ENCODE results near the gene LITAFD. TPM values are rescaled to one million over a fixed set of nuclear protein-coding genes. Genes with fewer than 3 reads are reported as not detected.
"Not testable (repeated sequence)": the region's sequence is repeated elsewhere in the genome, so short reads cannot be mapped to it uniquely, and the experiment has no call there.

LITAFD gene
- total RNA-seq, 1 experiment from 2014 or later = not detected

DNA sequence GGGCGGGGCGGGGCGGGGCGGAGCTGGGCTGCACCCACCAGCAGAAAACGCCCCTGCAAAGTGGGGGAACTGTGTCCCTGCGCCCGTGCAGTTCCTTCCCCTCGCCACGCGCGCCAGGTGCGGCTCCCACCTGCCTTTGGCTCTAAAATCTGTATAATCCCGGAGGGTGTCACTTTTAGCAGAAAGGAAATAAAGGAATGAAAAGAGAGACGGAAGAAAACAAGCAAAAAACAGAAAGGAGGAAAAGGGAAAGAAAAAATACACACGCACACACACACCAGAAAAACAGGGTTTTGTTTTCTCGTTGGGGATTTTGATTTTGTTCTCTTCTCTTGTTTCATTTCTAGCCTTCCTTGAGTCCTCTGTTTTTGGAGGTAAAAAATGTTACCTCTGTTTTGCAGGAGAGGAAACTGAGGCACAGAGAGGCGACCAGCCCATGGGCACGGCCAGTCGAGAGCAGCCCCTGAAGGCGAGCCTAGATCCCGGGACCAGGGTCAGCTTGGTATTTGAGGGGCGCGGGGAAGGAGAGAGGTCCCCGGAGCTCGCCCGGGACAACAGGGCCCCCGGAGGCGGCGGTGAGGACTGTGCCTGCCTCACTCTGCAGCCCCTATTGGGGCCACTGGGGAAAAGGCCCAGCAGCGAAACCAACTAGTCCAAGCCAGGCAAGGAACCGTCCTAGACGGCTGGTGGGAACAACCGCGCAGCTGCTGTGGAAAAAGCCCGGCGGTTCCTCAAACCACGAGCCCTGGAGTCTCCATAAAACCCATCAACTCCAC, 12.8 kb upstream of the LITAFD start:
- H3K4me3 ChIP-seq (replicated peaks in 1 of 2; ENCODE audit: low read depth in 1 of 2, low read length in 2 of 2) = peak overlapping the region; percentile 37 to 54
- no peak for DNase-seq (ENCODE audit: low read depth, low spot score)
- peaks cover 39% of the 10 kb centered on the region for H3K79me2 ChIP-seq (ENCODE audit: insufficient read depth, low read length)
- H3K36me3 ChIP-seq (ENCODE audit: control insufficient read depth in 1 of 2, insufficient read depth in 2 of 2, low read length in 2 of 2) = no peaks in the 10 kb centered on the region
- ChIA-PET CTCF (interaction anchor here (0.9 to 4.0 kb wide), 6 partner anchors 11 to 270 kb away, joined by 3 to 38 read pairs (median 4); partner anchors contain the start of gene LITAFD), POLR2A (interaction anchor here (0.6 to 1.5 kb wide), 12 partner anchors 9 to 210 kb away, joined by 3 to 8 read pairs (median 4); partner anchors contain the start of gene LITAFD), RAD21 (ENCODE audit: low non-redundant PET in 1 of 2, low total read pairs in 2 of 2, uncharacterized antibody in 2 of 2, unreplicated experiment in 2 of 2) (no interaction called here)
- H3K4me1 ChIP-seq (ENCODE audit: control insufficient read depth in 1 of 2, insufficient read depth in 2 of 2, low read length in 2 of 2) = peaks cover 43 to 60% of the 10 kb centered on the region in 2 experiments
- H3K27me3 ChIP-seq (ENCODE audit: insufficient read depth, low read length) = no peaks in the 10 kb centered on the region
- H3K4me2 ChIP-seq (ENCODE audit: low read length) = peak overlapping the region; percentile 88
- no TSS peak for BruUV-seq (replicated peaks)
- H3K9me2 ChIP-seq (ENCODE audit: insufficient read depth) = no peaks in the 10 kb centered on the region
- H3K27ac ChIP-seq (ENCODE audit: low read depth, low read length) = peak overlapping the region; percentile 55
- no peaks in the 10 kb centered on the region; the same call in 1 of the 2 replicates for H4K20me1 ChIP-seq (ENCODE audit: insufficient read depth)
- intact Hi-C loops (cut with micrococcal nuclease) = no loop called here
- peak overlapping the region; percentile 94 for H2AFZ ChIP-seq (ENCODE audit: low read depth, low read length, poor library complexity, severe bottlenecking)
- TF ChIP-seq SP1 (IDR thresholded peaks at IDR 0.05; ENCODE audit: low read depth) (0 out of 2 replicates have a peak, but pooled peaks have one; percentile 3), EGR1 (IDR thresholded peaks at IDR 0.05; ENCODE audit: low read depth) (no peak)
- TF ChIP-seq, protein P1, sequence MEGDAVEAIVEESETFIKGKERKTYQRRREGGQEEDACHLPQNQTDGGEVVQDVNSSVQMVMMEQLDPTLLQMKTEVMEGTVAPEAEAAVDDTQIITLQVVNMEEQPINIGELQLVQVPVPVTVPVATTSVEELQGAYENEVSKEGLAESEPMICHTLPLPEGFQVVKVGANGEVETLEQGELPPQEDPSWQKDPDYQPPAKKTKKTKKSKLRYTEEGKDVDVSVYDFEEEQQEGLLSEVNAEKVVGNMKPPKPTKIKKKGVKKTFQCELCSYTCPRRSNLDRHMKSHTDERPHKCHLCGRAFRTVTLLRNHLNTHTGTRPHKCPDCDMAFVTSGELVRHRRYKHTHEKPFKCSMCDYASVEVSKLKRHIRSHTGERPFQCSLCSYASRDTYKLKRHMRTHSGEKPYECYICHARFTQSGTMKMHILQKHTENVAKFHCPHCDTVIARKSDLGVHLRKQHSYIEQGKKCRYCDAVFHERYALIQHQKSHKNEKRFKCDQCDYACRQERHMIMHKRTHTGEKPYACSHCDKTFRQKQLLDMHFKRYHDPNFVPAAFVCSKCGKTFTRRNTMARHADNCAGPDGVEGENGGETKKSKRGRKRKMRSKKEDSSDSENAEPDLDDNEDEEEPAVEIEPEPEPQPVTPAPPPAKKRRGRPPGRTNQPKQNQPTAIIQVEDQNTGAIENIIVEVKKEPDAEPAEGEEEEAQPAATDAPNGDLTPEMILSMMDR (IDR thresholded peaks at IDR 0.05 in 2 of 3, conservative IDR thresholded peaks at IDR 0.05 in 1 of 3; ENCODE audit: borderline replicate concordance in 1 of 3, insufficient read depth in 1 of 3, low read depth in 2 of 3, low read length in 2 of 3) = 0 out of 6 replicates have a peak, but pooled peaks of 1 of the 3 experiments have one; percentile 7
- TF ChIP-seq, protein P2, sequence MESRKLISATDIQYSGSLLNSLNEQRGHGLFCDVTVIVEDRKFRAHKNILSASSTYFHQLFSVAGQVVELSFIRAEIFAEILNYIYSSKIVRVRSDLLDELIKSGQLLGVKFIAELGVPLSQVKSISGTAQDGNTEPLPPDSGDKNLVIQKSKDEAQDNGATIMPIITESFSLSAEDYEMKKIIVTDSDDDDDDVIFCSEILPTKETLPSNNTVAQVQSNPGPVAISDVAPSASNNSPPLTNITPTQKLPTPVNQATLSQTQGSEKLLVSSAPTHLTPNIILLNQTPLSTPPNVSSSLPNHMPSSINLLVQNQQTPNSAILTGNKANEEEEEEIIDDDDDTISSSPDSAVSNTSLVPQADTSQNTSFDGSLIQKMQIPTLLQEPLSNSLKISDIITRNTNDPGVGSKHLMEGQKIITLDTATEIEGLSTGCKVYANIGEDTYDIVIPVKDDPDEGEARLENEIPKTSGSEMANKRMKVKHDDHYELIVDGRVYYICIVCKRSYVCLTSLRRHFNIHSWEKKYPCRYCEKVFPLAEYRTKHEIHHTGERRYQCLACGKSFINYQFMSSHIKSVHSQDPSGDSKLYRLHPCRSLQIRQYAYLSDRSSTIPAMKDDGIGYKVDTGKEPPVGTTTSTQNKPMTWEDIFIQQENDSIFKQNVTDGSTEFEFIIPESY (IDR thresholded peaks at IDR 0.05; ENCODE audit: extremely low read depth, insufficient replicate concordance, low read length) = no peak
- peak overlapping the region; percentile 64 for H3K9ac ChIP-seq (ENCODE audit: low read length)
- H3K9me3 ChIP-seq (ENCODE audit: control insufficient read depth in 1 of 2, insufficient read depth in 1 of 2, low read depth in 1 of 2, low read length in 2 of 2) = no peaks in the 10 kb centered on the region
- peak; percentile 29; the same call in 1 of the 2 replicates for ATAC-seq

DNA sequence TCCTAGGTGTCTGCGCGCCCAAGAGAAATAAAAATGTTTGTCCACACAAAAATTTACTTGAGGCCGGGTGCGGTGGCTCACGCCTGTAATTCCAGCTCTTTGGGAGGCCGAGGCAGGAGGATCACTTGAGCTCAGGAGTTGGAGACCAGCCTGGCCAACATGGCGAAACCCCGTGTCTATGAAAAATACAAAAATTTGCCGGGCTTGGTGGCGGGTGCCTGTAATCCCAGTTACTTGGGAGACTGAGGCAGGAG, 12.2 kb upstream of the LITAFD start:
- H3K27ac ChIP-seq (ENCODE audit: low read depth, low read length) = peak overlapping the region; percentile 55; the same call in 1 of the 2 replicates

More for the DNA sequence above, 12.2 kb upstream of the LITAFD start:
- H3K36me3 ChIP-seq (ENCODE audit: control insufficient read depth in 1 of 2, insufficient read depth in 2 of 2, low read length in 2 of 2); H3K4me3 ChIP-seq (replicated peaks in 1 of 2; ENCODE audit: low read depth in 1 of 2, low read length in 2 of 2); H3K27me3 ChIP-seq (ENCODE audit: insufficient read depth, low read length); ATAC-seq; H3K9ac ChIP-seq (ENCODE audit: low read length); H2AFZ ChIP-seq (ENCODE audit: low read depth, low read length, poor library complexity, severe bottlenecking); RAD21 ChIA-PET (ENCODE audit: low non-redundant PET in 1 of 2, low total read pairs in 2 of 2, uncharacterized antibody in 2 of 2, unreplicated experiment in 2 of 2); H3K9me2 ChIP-seq (ENCODE audit: insufficient read depth); DNase-seq (ENCODE audit: low read depth, low spot score); H4K20me1 ChIP-seq (ENCODE audit: insufficient read depth); BruUV-seq (replicated peaks); intact Hi-C loops (cut with micrococcal nuclease); H3K9me3 ChIP-seq (ENCODE audit: control insufficient read depth in 1 of 2, insufficient read depth in 1 of 2, low read depth in 1 of 2, low read length in 2 of 2); POLR2A ChIA-PET: not testable (repeated sequence)
- Histone ChIP-seq H3K4me2 (ENCODE audit: low read length) (peak overlapping the region; percentile 88; the same call in 1 of the 2 replicates), H3K4me1 (ENCODE audit: control insufficient read depth in 1 of 2, insufficient read depth in 2 of 2, low read length in 2 of 2) (peaks cover 38 to 55% of the 10 kb centered on the region in 2 experiments), H3K79me2 (ENCODE audit: insufficient read depth, low read length) (peaks cover 34% of the 10 kb centered on the region)
- CTCF ChIA-PET = interaction anchor here (1.0 to 4.0 kb wide), 2 partner anchors 10 to 67 kb away, joined by 3 to 38 read pairs; partner anchors contain the start of gene LITAFD
